Choroid plexus epithelial cell (primary cell): ENCODE results near the gene C1orf174.

Experiments used
- DNase-seq: peaks from one replicate; pipeline ENCODE4 v3.0.0-alpha.2; 2010; ENCODE audit warnings: low read depth
- H3K4me3 ChIP-seq: 2 replicates; pipeline ENCODE4 v1.5.1; 2011; ENCODE audit warnings: low read depth, mild to moderate bottlenecking, control low read depth, low read length, moderate library complexity
- TF ChIP-seq, protein P1 (sequence below): conservative IDR thresholded peaks from 2 replicates; pipeline ENCODE4 v1.5.1; 2011; ENCODE audit warnings: low read depth, mild to moderate bottlenecking, control low read depth, inconsistent platforms, low read length, moderate library complexity

C1orf174 gene

DNA sequence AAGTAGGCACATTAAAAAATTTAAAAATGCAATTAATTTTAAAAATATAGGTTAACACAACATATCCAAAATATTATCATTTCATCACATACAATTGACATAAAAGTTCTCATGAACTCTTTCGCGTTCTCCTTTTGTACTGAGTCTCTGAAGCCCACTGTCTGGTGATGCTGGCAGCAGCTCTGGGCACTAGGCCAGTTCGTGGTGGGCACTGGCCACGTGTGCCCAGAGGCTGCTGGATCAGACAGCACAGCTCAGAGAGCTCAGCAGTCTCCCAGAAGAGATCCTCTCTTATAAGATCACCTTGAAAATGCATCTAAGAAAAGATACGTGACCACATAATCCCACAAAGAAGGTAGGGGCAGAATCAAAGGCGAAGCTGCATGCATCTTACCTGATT lies 53.0 kb downstream of the C1orf174 start:
- H3K4me3 ChIP-seq = no peak overlapping the region
- TF ChIP-seq, protein P1, sequence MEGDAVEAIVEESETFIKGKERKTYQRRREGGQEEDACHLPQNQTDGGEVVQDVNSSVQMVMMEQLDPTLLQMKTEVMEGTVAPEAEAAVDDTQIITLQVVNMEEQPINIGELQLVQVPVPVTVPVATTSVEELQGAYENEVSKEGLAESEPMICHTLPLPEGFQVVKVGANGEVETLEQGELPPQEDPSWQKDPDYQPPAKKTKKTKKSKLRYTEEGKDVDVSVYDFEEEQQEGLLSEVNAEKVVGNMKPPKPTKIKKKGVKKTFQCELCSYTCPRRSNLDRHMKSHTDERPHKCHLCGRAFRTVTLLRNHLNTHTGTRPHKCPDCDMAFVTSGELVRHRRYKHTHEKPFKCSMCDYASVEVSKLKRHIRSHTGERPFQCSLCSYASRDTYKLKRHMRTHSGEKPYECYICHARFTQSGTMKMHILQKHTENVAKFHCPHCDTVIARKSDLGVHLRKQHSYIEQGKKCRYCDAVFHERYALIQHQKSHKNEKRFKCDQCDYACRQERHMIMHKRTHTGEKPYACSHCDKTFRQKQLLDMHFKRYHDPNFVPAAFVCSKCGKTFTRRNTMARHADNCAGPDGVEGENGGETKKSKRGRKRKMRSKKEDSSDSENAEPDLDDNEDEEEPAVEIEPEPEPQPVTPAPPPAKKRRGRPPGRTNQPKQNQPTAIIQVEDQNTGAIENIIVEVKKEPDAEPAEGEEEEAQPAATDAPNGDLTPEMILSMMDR = no peak
- no peak for DNase-seq

DNA sequence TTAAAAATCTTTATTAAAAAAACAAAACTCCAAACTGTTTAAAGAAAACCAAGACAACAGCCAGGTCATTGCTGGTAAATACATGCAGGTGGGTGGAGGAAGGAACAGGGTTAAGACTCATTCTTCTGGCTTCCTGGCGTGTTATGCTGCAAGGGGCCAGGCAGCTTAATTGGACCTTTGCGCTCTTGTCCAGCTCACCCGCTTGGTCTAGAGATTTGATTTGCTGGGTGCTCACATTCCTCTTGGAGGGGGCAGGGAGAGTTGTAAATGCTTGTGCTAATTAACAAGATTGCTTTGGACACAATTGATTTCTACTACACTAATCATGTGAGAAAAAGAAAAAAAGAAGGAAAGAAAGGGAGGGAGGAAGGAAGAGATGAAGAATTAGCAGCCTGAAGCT lies 53.5 kb downstream of the C1orf174 start:
- no peak overlapping the region for H3K4me3 ChIP-seq
- TF ChIP-seq, protein P1 = no peak
- no peak for DNase-seq

DNA sequence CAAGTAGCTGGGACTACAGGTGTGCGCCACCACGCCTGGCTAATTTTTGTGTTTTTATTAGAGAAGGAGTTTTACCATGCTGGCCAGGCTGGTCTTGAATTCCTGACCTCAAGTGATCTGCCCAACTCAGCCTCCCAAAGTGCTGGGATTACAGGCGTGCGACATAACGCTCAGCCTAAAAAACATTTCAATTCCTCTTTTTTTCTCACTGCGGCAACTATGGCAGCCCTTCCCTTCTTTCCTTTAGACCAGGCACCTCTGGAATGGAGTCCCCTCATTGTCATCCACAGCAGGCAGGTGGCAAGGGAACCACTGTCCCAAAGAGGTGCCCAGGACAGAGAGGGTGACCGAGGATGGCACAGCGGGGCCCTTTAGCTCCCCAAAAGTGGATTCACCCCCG lies 57.2 kb downstream of the C1orf174 start:
- TF ChIP-seq, protein P1 = no peak
- no peak overlapping the region for H3K4me3 ChIP-seq
- DNase-seq = no peak

DNA sequence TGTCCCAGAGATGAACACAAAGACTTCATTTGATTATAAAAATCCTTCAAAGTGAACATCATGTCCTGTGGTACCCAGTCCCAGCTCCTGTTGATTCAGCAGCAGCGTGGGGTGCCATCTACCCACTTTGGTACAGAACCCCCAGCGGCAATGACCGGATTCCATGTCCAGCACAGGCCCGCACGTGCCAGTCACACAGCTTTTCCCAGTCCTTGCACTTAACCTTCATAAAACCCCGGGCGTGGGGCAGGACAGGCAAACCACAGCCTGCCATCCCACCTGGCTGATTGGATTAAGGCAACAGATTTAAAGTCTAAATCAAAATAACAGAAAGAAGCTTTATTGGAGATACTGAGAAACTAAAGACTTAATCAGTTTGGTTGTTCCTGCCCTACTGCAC lies 58.6 kb downstream of the C1orf174 start:
- no peak overlapping the region for H3K4me3 ChIP-seq
- DNase-seq = no peak
- TF ChIP-seq, protein P1 = no peak
